ENCODE results near the gene WDR7. TPM values are rescaled to one million over a fixed set of nuclear protein-coding genes. Genes with fewer than 3 reads are reported as not detected.

WDR7 gene
- total and polyA plus RNA-seq, 7 donors = 3.7 to 45.3 (median 28.5) TPM

DNA sequence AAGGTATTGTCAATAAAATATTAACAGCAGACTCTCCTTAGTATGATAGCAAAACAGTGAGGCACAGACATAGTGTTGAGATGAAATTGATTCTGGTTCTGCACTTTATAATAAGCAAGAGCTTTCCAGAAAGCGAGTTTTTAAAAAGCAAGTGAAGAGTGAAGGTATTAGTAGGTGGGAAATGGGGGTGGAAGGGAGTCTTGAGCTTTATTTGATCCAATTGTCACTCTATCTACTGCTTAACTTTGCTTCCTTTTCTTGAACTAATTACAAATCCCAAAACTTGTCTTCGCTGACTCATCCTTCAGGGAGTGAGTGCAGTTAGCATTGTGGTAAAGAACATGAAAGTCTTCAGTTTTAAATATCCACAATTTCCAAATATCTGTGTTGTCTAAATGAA is 375.2 kb downstream of the WDR7 start:
- H3K4me1 ChIP-seq = no peaks in the 10 kb centered on the region
- H3K27ac ChIP-seq = no peak overlapping the region
- 96% methylated on average over 2 of the region's 2 CpGs for WGBS, 2 donors
- intact Hi-C loops (cut with DNase I) = no loop called here
- H3K4me3 ChIP-seq = no peak overlapping the region
- H3K36me3 ChIP-seq = peaks cover 1 to 58% (median 13%) of the 10 kb centered on the region in 4 donors
- TF ChIP-seq POLR2AphosphoS5 (IDR thresholded peaks at IDR 0.05) = no peak
- no peak for DNase-seq
- no peaks in the 10 kb centered on the region for H3K9me3 ChIP-seq
- H3K27me3 ChIP-seq = no peaks in the 10 kb centered on the region

DNA sequence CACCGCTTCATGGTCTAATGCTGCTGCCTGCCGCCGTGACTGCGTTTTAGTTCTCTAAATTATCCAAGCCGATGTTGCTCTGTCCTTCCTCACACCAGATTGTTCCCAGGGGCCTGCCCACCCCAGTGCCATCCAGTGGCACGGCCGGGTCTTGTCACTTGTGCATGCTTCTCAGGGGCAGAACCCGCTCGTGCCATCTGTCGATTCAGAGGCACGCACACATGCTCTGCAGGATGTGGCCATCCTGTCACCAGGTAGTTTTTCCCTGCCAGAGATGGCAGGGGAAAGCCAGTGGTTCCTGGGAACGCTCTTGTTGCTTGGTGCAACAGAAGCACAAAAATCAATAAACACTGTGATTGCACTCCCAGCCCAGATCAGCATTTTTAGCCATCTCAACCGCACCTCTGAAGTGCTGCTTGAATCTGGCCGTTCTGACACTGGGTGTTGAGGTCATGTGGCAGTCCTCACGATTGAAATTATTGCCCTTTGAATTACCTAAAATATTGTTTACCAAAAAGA is 376.1 kb downstream of the WDR7 start:
- TF ChIP-seq POLR2AphosphoS5 (IDR thresholded peaks at IDR 0.05) = no peak
- TF ChIP-seq, protein P1, sequence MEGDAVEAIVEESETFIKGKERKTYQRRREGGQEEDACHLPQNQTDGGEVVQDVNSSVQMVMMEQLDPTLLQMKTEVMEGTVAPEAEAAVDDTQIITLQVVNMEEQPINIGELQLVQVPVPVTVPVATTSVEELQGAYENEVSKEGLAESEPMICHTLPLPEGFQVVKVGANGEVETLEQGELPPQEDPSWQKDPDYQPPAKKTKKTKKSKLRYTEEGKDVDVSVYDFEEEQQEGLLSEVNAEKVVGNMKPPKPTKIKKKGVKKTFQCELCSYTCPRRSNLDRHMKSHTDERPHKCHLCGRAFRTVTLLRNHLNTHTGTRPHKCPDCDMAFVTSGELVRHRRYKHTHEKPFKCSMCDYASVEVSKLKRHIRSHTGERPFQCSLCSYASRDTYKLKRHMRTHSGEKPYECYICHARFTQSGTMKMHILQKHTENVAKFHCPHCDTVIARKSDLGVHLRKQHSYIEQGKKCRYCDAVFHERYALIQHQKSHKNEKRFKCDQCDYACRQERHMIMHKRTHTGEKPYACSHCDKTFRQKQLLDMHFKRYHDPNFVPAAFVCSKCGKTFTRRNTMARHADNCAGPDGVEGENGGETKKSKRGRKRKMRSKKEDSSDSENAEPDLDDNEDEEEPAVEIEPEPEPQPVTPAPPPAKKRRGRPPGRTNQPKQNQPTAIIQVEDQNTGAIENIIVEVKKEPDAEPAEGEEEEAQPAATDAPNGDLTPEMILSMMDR (IDR thresholded peaks at IDR 0.05) = no peak
- no peak for TF ChIP-seq POLR2A (IDR thresholded peaks at IDR 0.05)
- no peak for TF ChIP-seq EP300 (IDR thresholded peaks at IDR 0.05)
- H3K4me3 ChIP-seq = no peak overlapping the region
- H3K4me1 ChIP-seq = no peaks in the 10 kb centered on the region
- H3K27me3 ChIP-seq = no peaks in the 10 kb centered on the region
- no peak for DNase-seq
- H3K27ac ChIP-seq = no peak overlapping the region
- no peaks in the 10 kb centered on the region for H3K9me3 ChIP-seq
- peaks cover 0 to 55% (median 13%) of the 10 kb centered on the region in 4 donors for H3K36me3 ChIP-seq
- 83 to 91% methylated on average over 15 of the region's 15 CpGs for WGBS, 2 donors
- intact Hi-C loops (cut with DNase I) = no loop called here

DNA sequence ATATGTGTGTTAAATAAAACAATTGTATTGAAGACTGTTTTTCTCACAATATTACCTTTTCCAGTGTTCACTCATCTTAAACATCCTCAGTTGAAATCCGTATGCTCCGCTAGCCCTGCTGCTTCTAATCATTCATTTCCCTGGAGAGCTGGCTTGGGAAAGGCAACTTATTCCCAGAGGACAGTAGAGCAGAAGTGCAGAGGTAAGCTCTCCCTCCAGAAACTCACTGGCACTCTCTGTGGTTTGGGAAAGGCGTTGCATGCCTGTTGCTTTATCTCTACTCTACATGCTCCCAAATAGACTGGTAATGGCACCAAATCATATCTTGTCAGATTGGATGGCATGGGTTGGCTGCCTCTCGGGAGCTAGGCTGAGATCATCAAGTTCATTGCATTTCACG is 378.6 kb downstream of the WDR7 start:
- TF ChIP-seq, protein P1 (IDR thresholded peaks at IDR 0.05) = no peak
- TF ChIP-seq POLR2AphosphoS5 (IDR thresholded peaks at IDR 0.05) (no peak), POLR2A (IDR thresholded peaks at IDR 0.05) (no peak), EP300 (IDR thresholded peaks at IDR 0.05) (no peak)
- intact Hi-C loops (cut with DNase I) = no loop called here
- H3K27me3 ChIP-seq = no peaks in the 10 kb centered on the region
- H3K4me1 ChIP-seq = no peaks in the 10 kb centered on the region
- no peak overlapping the region for H3K4me3 ChIP-seq
- H3K27ac ChIP-seq = no peak overlapping the region
- 96 to 97% methylated on average over 5 of the region's 5 CpGs for WGBS, 2 donors
- no peak for DNase-seq
- H3K9me3 ChIP-seq = no peaks in the 10 kb centered on the region
- peaks cover 0 to 40% (median 13%) of the 10 kb centered on the region in 4 donors for H3K36me3 ChIP-seq

DNA sequence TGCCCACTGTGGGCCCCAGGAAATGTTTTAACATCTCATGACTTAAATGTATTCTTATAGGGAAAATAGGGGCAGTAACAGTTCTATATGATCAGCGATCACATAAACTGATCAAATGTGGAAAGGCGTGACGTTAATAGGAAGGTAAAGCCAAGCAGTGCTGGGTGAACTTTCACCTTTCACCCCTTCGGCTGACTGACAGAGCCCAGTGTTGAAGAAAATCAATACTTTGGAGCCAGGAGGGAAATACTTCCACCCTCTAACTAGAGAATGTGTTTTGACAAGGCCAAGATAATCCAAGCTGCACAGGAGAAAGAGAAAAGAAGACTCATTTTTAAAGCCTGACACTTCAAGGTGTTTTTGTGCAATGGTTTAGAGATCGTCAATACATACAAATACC is 379.3 kb downstream of the WDR7 start:
- intact Hi-C loops (cut with DNase I) = no loop called here
- no peak overlapping the region for H3K27ac ChIP-seq
- no peaks in the 10 kb centered on the region for H3K4me1 ChIP-seq
- no peaks in the 10 kb centered on the region for H3K9me3 ChIP-seq
- TF ChIP-seq EP300 (IDR thresholded peaks at IDR 0.05) = no peak
- TF ChIP-seq POLR2AphosphoS5 (IDR thresholded peaks at IDR 0.05) = no peak
- TF ChIP-seq, protein P1 (IDR thresholded peaks at IDR 0.05) = no peak
- TF ChIP-seq POLR2A (IDR thresholded peaks at IDR 0.05) = no peak
- H3K36me3 ChIP-seq = peaks cover 0 to 40% (median 13%) of the 10 kb centered on the region in 4 donors
- no peak overlapping the region for H3K4me3 ChIP-seq
- 97 to 99% methylated on average over 5 of the region's 5 CpGs for WGBS, 2 donors
- no peaks in the 10 kb centered on the region for H3K27me3 ChIP-seq
- no peak for DNase-seq

DNA sequence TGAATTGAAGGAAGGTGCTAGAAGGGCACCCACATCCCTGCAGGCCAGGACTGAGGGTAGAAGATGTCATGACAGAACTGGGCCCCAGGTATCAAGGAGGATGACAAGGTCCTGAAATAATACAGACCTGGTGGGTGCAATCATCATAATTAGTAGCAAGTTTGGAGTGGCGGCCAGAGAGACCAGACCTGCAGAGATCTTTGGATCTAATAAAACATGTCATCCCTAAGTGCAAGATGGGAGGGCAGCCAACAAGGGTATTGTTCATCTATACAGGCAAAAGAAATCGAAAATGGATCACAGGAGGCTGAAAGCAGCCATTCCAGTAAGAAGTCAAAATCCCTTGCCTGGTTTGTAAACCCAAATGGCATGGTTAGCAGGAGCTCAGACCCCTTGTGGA is 384.4 kb downstream of the WDR7 start:
- WGBS, 2 donors = 86 to 87% methylated on average over 2 of the region's 2 CpGs
- Histone ChIP-seq H3K9me3 (no peaks in the 10 kb centered on the region), H3K4me1 (no peaks in the 10 kb centered on the region), H3K27ac (no peak overlapping the region), H3K36me3 (peaks cover 0 to 2% (median 0%) of the 10 kb centered on the region in 4 donors), H3K27me3 (no peaks in the 10 kb centered on the region), H3K4me3 (no peak overlapping the region)
- intact Hi-C loops (cut with DNase I) = no loop called here
- no peak for DNase-seq
- TF ChIP-seq, protein P1 (IDR thresholded peaks at IDR 0.05) = no peak
- TF ChIP-seq POLR2AphosphoS5 (IDR thresholded peaks at IDR 0.05) (no peak), POLR2A (IDR thresholded peaks at IDR 0.05) (no peak), EP300 (IDR thresholded peaks at IDR 0.05) (no peak)
